ENCODE measurements around the gene CASP7.

Gene CASP7

DNA sequence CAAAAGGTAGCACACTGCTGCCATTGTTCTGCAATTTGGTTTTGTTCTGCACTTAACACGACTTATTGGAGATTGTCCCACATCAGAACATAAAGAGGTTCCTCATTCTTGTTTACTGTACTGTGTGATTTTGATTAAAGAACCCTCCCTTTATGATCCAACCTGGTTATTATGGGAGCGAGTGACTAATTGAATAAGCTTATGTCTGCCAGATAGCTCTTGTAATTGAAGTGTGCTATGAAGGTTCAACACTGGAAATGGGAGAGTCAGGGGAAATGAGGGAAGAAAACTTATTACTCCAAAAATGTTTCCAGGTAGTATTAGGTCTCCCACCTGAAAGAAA is 33.9 kb downstream of the CASP7 start:
- no peak for DNase-seq

DNA sequence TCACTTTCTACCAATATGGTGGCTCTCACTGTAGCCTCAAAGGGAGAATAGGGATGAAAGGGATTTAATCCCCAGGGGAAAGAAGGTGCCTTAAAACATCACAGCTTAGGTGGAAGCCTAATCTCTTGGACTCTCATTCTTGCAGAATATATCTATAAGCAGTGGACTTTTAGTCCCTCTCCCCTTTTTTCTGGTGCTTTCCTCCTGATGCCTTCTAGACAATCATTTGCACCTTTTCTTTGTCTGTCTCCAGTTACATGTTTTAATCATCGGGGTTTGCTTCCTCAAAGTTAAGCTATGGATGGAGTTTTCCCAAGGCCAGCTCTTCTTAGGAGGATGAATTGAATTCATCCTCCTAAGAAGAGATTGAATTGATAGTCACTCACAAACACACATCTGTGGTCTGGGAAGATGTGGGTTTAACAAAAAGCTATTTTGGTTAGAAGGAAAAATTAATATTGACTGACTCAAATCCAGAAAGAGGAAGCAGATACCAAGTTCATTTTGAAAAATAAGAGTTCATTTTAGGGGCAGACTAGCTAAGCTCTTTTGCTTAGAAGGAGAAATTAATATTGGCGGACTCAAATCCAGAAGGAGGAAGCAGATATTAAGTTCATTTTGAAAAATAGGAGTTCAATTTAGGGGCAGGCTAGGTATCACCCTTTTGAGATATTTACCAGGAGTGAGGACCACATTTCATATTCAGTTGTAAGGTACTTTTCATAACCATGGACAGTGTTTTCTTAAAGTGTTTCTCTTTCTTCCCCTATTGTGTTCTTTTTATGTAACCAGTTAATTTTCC is 36.6 kb downstream of the CASP7 start:
- DNase-seq, result no peak

DNA sequence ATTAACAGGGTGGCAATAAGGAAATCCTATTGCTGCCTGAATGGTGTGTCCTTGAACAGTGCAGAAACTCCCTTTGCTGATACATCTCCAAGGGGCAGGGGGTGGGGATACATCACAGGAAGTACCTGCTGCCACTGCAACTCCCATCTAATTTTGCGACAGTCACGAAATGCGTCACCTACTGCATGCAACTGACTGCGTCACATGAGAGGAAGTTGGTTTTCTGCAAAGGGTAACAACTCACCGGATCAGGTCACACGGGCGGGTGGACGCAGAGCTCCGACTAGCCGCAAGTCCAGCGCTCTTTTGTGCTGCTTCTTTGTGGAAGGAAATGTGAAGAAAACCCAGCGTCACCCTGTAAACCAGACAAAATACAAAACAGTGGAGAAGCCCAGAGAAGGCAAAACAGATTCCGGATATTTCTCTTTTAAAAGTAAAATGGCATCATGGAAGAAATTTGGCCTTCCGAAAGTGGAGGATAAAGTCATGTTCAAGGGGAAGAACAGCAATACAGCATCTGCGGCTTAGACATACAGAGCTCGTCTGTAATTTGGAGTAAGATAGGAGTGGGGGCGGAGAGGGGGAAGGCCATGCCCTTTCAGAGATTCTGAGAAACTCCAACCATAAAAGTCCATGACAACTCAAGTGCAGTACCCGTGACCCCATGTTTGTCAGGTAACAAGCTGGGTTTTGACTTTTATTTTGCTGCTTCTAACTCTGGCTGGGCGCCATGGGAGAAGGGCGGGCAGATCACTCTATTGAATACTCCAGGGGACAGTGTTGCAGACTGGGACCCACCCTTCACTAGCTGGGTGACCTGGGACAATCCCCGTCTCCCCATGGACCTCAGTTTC is 39.5 kb downstream of the CASP7 start:
- no peak for DNase-seq

DNA sequence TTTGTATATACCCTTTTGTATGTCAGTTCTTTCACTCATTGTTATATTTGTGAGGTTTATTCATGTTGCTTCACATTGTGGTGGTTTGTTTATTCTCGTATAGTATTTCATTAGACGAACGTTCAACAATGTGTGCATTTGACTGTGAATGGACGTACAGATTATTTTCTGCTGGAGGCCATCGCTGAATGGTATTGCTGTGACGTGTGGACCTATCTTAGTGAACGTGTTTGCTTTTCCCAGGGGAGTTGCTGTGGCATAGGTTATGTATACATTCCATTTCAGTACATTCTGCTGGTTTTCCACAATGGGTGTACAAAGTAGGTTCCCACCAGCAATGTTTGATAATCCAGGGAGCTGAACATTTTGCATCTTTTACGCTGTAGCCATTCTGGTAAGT is 40.7 kb downstream of the CASP7 start:
- no peak for DNase-seq

DNA sequence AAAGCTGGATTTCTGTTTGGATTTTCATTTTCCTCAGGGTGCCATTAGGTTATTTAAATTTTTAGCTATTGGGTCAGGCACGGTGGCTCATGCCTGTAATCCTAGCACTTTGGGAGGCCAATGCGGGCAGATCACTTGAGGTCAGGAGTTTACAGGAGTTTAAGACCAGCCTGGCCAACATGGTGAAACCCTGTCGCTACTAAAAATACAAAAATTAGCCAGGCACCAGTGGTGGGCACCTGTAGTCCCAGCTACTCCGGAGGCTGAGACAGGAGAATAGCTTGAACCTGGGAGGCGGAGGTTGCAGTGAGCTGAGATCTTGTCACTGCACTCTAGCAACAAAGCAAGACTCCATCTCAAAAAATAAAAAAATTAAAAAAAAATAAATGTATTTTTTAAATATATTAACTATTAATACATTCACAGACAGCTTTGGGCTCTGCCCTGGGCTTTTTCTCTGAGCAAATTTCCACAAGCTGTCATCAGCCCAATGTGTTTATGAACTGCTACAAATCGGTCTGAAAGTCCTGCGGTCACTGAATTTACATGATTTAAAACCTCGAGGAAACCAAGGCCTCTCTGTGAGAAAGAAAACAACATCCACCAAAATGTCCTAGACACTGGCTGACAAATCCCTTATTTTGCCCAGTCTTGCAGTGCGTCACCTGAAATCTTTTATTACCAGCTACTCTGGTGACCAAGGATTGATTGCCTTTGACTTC is 52.6 kb downstream of the CASP7 start:
- no peak for DNase-seq

DNA sequence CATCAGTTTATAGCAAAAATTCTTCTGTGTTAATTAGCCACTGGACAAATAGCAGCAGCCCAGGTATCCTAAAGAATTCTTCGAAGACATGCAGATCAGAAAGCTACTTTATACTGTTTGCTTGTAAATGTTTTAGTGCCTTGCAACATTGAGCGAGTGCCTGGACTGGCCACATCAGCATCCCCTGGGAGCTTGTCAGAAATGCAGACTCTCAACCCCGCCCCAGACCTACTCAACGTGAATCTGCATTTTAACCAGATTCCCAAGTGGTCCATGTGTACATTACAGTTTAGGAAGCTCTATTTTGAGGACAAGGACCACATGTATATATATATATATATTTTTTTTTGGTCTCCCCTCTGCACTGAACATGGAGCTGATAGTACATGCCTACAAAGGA is 53.3 kb downstream of the CASP7 start:
- DNase-seq, result no peak

DNA sequence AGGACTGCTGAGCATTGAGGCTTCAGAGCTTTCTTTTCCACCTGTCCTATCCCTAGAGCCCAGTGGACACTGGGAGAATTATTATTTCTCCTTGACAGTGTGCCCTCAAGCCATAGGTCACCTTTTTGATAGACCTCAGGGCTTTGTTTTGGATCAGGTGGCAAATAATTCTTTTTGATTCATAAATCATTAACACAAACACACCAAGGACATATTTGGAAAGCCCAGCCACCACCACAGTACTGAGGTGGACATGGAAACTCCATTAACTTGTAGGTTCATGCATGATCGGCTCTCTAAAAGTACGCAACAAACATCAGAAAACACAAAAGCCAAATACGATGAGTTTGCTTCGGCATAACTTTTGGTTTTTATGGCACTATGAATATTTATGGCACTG is 53.9 kb downstream of the CASP7 start:
- no peak for DNase-seq

DNA sequence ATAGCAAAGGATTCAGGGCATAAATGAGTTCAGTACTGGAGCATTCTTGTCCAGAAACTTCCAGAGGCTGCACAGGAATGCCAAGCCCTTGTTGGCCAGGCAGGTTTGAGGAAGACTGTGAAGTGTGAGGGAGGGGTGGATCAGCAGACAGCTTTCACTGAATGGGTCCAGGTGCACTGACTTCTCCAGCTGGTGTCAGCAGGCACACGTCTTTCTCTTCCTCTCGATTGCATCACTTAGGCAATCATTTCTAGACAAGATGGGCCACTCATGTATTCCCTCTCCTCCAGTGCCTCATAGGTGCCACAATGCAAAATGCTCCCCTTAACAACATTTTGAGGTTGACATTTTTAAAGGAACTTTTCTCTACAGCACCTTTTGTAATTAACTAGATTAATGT is 56.2 kb downstream of the CASP7 start:
- no peak for DNase-seq

DNA sequence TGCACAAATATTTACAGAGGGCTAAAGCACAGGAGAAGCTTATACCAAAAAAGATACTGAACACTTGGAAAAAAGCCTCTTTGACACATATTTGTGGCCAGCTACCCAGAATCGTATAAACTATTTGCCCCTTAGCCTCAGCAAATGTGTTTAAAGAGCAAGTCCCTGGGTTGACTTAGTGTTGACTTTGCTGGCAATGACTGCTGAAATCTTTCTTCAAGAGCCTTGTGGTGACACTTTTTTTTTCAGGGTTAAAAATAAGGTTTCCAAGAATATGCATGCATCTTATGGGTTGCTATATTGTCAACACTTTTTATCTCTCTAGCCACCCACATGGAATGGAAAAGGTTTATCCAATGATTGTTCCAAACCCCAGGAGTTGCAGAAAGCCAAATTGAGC is 56.9 kb downstream of the CASP7 start:
- no peak for DNase-seq

DNA sequence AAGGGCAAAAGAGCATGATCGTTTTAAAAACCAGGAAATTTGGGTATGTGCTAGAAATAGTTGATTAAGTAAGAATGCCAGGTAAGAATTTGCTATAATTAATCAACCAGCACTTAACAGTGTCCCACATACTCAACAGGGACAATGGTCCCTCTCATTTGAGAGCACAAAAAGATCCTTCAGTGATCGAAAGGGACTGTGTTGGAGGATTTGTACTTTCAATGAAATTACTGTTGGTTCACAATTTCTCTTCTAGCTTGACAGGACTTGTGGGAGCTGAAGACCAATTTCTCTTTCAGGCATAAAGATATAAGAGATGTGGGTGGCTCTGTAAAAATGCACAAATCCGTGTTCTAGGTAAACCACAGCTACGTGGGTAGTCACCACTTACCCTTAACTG is 59.3 kb downstream of the CASP7 start:
- no peak for DNase-seq

DNA sequence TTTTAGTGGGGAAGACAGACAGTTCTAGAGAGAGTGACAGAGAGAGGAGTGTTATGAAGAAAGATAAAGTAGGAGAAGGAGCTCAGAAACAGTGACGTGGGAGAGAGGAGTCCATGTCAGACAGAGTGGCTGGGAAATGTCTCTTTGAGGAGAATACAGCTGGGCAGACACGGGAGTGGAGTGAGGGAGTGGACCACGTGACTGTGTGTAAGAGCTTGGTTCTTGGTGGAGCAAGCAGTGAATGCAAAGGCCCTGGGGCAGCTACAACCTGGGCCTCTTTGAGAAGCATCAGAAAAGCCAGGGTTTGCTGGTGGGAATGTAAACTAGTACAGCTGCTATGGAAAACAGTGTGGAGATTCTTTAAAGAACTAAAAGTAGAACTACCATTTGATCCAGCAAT is 59.9 kb downstream of the CASP7 start:
- DNase-seq, result no peak

DNA sequence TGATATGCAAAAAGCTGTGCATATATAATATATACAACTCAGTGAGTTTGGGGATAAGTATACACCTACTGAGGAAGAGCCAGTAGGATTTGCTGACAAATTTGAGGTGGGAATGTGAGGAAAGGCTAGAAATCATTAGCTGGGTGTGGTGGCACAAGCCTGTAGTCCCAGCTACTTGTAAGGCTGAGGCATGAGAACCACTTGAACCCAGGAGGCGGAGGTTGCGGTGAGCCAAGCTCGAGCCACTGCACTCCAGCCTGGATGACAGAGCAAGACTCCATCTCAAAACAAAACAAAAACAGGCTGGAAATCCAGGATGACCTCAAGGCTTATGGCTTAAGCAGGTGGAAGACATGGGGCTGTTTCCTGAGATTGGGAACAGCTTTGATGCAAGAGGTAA is 61.1 kb downstream of the CASP7 start:
- DNase-seq, result no peak

DNA sequence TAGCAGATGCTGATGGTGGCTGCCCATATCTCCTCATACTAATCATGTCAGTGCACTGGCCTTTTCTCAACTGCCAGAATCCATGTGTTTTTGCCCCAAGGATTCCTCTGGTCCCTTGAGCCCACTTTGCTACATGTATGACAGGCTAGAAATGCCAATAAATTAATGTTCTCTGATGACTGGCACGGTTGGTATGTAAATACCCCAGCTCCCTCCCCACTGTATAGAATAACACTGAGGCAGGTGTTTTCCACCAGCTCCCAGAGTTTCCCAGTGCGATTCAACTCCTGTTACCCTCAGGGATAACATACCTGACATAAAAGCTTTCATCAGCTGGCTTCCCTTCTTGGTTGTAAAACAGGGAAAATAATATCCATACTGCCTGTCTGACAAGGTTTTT is 62.8 kb downstream of the CASP7 start:
- DNase-seq, result no peak

DNA sequence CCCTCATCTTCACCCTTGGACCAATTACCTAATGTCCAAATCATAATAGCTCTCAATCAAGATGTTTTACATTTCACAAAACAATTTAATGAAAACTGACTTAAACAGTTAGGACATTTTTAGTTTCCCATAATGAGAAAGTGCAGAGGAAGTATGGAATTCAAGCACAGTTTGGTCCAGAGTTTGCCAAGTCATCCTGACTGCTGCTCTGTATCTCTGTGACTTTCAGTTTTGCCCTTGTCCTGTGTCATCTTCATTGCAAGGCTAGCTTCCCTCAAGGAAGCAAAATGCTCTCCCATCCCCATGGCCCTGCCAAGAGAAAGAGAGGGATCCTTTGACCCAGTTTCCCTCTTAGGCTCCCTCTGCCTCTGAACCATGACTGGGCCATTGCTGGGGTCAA is 63.9 kb downstream of the CASP7 start:
- DNase-seq, result no peak

DNA sequence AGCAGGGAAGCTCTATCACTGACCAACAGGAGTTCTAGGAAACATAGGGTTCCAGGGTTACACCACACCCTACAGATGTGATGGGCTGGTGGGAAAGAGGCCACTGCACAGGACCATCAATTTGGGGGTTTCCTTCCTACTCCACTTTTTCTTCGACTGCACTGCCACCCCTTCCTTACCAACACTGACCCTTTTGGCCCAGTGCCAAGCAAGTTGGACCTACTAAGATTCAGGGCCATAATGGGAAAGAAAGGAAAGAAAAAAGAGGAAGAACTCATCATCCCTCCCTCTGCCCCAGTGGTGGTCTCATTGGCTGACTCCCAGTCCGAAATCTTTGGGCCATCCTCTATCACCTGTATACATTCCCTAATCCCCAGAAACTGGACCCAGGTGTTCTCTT is 65.7 kb downstream of the CASP7 start:
- no peak for DNase-seq

DNA sequence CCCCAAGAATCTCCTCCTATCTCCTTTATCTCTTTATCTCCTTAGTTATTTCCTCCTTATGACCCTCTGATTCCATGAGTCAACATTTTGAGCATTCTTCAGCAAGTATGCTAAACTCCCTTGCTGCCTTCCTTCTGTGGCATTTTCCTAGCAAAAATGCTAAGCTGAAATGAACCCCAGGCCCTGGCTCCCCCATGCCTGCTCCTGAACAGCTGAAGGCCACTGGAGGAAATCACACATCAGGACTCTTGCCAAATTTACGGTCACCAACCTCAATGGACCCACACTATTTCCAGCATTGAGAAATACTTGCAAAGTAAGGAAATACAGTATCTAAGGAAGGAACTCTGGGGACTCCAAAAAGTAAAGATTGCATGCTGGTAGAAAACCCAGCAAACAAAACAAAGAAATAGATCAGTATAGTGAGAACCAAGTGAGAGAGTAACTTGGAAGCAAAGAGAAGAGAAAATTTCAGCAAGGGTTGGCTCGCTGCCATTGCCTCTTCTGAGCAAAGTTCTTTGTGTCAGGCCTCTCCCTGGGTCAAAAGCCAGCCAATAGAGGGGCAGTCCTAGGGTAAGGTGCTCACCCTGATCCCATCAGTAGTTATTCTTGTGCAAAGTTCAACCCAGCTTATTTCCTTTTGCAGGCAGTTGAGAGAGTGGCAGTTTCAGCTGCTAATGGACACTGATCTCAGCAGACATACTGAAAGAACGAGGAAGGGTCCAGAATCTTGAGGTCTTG is 66.7 kb downstream of the CASP7 start:
- no peak for DNase-seq

DNA sequence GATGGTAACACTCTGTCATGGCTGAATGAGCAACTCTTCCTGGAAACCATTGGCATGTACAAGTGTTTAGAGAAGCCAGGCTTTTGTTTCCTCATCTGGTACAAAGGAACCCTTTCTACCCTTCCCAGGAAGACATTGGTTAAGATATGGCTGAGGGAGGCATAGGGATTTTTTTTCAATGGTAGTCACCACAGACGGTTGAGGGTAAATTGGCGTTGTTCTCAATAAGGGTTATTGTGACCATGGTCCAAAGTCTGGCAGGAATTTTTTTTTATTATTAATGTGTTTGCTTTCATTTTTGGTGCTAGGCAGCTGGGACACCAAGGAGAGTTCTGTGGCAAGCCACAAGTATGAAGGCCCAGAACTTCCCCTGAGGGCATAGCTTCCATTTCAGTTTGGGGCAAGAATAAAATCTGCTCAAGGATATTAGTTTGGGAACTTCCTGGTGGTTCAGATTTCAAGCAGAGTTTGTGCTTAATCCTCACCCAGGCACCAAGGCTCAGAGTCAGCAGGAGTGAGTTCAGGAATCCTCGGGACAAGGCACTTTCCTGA is 71.5 kb downstream of the CASP7 start, which contains the start of gene PLEKHS1:
TSS of gene PLEKHS1 (plus strand) at position 502 of the 552 bp plus-strand sequence. CDS start 3,596 bp downstream, outside the sequence.
- no peak for DNase-seq

DNA sequence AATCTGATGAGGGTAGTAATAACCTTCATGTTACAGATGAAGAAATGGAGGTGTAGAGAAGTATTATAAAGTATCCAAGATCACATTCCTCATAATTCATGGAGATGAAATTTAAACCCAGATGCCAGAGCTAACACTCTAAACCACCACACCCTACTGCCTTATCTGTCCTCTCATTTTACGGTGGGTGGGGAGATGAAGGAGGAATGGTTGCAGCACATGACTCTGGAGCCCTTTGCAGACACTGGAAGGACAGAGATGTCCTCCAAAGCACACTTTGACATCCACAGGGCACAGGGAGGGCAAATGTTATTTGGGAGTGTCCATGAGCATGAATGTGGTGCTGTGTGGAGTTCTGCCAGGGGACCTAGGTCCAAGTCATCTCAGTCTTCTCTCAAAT is 72.8 kb downstream of the CASP7 start:
- no peak for DNase-seq

DNA sequence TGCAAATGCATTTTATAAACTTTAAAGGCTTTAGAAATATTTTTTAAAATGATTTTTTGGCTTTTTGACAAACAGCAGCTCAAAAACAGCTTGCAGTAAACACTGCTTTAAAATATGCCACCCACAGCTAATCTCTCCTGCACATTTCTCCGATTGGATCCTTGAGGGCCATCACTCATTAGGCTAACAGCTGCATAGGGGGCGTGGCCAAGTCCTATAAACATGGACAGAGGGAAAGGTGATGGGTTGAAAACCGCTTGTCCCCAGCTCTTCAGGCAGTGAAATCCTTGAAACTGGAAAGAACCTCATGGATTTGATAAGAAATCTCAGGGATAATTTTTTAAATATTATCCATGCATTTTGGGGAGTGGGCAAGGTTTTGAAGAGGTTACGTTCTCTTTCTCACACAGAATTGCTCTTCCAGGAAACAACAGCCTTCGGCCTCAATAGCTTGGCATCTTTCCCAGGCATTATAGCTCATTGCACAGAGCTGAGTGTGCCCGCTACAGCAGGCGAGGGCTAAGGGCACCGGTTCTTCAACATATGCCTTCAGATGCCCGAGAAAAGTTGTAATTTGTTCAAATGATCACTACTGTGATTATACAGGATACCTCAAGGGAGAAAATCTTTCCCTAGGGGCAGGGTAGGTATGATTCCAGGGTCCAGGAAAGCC is 73.4 kb downstream of the CASP7 start:
- DNase-seq, result no peak

DNA sequence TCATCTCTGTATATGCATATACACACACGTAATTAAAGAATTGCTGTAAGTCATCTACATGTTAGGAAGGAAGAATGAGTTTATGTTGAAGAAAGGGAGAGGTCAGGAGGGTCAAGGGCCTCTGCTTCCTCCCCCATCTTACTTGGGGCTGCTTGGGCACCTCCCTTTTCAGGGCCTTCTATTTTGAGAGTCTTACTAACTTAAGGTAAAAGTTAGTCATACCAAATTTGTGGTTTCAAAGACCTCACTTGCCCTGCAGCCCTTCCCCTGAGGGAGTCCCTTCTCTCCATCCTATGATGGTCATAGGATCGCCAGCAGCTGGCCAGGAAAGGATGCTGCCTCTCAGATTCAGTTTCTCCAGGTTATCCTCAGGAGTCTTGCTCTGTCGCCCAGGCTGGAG is 74.4 kb downstream of the CASP7 start:
- DNase-seq, result no peak

DNA sequence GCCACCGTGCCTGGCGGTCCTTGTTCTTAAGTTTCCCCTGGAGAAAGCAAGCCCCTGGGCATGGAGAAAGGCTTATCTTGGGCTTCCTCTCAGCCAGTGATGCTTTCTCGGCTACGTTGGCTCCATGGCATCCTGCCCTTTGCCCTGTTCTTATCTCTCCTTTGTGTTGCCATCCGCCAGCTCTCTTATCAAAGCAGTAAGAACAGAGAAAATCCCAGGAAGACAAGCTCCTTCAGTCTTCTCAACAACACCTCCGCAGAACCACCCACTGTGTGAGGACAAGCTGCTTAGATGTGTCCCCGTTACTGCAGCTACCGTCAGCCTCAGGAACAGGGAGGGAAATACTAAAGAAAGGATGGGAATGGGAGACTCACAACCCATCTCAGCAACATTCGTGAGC is 75.1 kb downstream of the CASP7 start:
- DNase-seq, result no peak

DNA sequence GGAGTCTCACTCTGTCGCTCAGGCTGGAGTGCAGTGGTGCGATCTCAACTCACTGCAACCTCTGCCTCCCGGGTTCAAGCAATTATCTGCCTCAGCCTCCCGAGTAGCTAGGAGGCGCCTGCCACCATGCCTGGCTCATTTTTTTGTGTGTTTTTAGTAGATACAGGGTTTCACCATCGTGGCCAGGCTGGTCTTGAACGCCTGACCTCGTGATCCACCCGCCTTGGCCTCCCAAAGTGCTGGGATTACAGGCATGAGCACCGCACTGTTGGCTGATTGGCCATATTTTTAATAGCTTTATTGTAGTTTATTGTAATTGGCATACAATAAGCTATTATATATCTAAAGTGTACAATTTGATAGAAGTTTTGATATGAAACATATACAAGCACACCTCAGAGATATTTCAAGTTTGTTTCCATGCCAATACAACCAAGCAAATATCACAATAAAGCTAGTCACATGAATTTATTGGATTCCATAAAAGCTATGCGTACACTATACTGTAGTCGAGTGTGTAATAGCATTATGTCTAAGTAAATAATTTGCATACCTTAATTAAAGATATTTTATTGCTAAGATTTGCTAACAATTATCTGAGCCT is 77.3 kb downstream of the CASP7 start:
- DNase-seq, result no peak
